ENCODE measurements around the gene PLEKHM1. TPM values are rescaled to one million over a fixed set of nuclear protein-coding genes. Genes with fewer than 3 reads are reported as not detected.
"Not testable (repeated sequence)": the region's sequence is repeated elsewhere in the genome, so short reads cannot be mapped to it uniquely, and the experiment has no call there.

Gene PLEKHM1
- total RNA-seq, 1 donor from 2014 or later = 51.2 TPM

- peak; percentile 68 for DNase-seq (ENCODE audit: low spot score)
These were observed 28.8 kb downstream of the PLEKHM1 start for GRCh38 chr17:45461524-45462327.

DNA sequence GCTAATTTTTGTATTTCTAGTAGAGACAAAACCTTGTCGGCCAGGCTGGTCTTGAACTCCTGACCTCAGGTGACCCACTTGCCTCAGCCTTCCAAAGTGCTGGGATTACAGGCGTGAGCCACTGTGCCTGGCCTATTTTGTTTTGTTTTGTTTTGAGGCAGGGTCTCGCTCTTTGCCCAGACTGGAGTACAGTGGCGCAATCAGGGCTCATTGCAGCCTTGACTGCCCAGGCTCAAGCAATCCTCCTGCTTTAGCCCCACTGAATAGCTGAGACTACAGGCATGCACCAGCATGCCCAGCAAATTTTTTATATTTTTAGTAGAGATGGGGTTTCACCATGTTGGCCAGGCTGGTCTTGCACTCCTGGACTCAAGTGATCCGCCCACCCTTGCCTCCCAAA is 30.1 kb downstream of the PLEKHM1 start:
- DNase-seq (ENCODE audit: low spot score) = peak; percentile 28

GRCh38 chr17:45454341-45454740 is 36.2 kb downstream of the PLEKHM1 start:
- not testable (repeated sequence) for DNase-seq (ENCODE audit: low spot score)

DNA sequence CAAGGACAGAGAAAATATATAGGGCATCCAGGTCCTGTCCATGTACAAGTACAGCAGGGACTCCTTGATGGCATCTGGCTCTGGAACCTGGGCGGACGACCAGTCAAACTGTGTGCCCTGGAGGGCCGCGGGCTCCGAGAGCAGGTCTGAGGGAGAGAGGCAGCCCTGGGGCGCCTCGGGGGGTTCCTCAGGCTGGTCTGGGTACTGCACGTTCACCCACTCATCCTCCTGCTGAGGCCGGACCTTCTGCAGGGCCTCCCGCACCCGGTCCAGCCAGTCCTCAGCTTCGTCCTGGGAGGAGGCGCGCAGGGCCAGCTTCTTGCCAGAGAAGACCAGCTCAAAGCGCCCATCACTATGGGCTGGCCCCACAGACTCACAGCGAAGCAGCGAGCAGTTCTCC is 36.8 kb downstream of the PLEKHM1 start:
- not testable (repeated sequence) for DNase-seq (ENCODE audit: low spot score)

DNA sequence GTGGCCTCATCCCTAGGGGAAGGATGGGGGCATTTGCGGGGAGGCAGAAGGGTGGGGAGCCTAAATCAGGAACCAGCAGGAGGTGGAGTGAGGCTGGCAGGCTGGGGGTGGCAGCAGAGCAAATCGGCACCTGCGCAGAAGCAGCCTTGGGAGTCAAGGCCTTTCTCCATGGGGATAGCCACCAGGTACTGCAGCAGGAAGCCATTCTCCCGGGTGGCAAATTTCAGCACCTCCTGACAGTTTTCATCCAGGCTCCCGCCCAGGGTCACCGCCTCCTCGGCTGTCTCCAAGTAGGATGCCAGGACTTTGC is 37.3 kb downstream of the PLEKHM1 start:
- DNase-seq (ENCODE audit: low spot score) = not testable (repeated sequence)

- not testable (repeated sequence) for DNase-seq (ENCODE audit: low spot score)
These were observed 37.9 kb downstream of the PLEKHM1 start for GRCh38 chr17:45452329-45453224.

DNA sequence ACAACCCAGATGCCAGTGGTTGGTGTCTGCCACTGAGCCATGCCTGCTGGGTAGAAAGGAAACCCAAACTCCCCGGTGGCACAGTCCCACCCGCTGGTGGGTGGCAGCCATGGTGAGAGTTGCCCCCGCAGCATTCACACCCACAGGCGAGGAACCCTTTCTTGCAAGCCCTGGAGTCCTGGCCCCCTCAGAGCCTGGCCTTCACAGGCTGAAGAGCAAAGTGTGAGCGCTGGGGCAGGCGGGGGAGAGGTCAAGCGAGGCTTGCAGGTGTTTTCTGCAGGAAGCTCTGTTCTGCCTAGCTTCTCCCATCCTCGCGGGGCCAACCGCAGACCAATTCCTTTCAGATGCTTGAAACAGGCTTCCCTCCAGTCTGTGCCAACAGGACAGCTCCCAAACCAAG is 38.9 kb downstream of the PLEKHM1 start:
- DNase-seq (ENCODE audit: low spot score) = not testable (repeated sequence)

DNA sequence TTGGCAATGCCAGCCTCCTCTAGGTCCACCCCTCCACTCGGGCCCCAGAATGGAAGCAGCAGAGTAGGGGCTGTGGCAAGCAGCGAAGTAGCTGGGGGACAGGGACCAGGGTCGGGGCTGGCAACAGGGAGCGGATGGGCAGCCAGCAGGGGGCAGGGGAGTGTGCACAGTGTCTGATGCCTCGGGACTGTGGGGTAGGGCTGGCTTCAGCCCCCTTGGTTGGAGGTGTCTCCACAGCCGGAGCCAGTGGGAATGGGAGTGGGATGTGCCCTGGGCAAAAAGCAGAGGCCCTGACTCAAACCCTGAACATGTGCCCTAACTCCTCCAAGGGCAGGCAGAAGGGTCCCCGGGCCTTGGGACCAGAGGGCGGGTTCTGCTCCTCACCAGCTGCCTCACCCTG is 39.4 kb downstream of the PLEKHM1 start:
- DNase-seq (ENCODE audit: low spot score) = no peak

DNA sequence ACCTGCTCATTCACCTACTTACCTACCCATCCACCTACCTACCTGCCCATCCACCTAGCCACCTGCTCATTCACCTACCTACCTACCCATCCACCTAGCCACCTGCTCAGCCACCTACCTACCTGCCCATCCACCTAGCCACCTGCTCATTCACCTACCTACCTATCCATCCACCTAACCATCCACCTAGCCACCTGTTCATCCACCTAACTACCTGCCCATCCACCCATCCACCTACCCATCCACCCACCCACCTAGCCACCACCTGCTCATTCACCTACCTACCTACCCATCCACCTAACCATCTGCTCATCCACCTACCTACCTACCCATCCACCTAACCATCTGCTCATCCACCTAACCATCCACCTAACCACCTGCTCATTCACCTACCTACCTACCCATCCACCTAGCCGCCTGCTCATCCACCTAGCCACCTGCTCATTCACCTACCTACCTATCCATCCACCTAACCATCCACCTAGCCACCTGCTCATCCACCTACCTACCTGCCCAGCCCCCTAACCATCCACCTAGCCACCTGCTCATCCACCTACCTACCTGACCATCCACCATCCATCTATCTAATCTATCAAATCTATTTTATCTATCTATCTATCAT is 40.7 kb downstream of the PLEKHM1 start:
- not testable (repeated sequence) for DNase-seq (ENCODE audit: low spot score)

GRCh38 chr17:45449260-45449659 is 41.3 kb downstream of the PLEKHM1 start:
- not testable (repeated sequence) for DNase-seq (ENCODE audit: low spot score)

DNA sequence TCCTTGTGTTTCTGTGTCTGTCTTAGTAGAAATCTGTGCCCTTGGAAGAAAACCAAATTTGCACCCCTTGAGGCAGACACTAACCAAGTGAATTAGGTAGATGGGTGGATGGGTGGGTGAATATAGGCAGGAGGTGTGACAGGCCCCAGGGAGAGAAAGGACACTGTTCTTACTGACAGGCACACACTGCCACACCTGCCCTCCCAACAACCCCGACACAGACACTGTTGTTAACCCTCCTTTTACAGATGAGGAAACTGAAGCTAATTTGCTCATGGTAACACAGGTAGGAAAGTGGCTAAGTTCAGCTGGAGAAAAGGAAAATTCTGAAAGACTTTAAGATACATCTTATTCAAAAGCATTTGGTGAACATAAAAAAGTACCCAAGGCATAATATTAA is 42.0 kb downstream of the PLEKHM1 start:
- DNase-seq (ENCODE audit: low spot score) = not testable (repeated sequence)

GRCh38 chr17:45448066-45448465 is 42.5 kb downstream of the PLEKHM1 start:
- DNase-seq (ENCODE audit: low spot score) = not testable (repeated sequence)

- not testable (repeated sequence) for DNase-seq (ENCODE audit: low spot score)
These were observed 42.9 kb downstream of the PLEKHM1 start for GRCh38 chr17:45447650-45448049.

DNA sequence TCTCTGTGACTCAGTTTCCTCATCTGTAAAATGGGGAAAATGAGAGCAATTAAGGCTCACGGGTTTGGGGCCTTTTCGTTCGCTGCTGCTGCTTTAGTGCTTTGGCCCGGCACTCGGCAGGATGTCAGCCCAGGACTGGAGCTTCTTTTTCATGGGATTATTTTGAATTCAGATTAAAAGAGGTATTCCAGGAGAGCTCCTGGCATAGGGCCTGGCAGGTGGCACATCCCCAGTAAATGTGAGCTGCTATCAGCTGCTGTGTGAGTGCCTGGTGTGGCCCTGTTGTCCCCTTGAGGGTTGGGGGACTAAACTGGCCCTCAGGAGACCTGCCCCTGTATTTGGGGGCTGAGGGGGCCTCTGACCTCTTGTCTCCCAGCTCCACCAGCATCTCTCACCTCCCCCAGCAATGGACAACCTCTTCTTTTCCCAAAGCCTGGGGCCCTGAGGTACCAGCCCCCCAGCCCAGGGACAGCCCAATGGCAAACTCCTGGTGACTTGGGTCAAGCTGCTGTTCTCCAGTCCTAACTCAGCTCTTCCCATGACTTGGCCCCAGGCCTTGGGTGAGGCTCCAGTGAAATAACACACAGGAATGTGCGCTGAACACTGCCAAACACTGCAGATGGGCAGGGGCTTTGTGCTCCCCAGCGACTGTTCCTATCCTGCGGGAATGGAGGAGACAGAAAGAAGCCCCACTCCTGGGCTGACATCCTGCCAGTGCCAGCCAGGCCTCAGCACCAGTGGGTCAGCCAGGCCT is 43.5 kb downstream of the PLEKHM1 start:
- not testable (repeated sequence) for DNase-seq (ENCODE audit: low spot score)

DNA sequence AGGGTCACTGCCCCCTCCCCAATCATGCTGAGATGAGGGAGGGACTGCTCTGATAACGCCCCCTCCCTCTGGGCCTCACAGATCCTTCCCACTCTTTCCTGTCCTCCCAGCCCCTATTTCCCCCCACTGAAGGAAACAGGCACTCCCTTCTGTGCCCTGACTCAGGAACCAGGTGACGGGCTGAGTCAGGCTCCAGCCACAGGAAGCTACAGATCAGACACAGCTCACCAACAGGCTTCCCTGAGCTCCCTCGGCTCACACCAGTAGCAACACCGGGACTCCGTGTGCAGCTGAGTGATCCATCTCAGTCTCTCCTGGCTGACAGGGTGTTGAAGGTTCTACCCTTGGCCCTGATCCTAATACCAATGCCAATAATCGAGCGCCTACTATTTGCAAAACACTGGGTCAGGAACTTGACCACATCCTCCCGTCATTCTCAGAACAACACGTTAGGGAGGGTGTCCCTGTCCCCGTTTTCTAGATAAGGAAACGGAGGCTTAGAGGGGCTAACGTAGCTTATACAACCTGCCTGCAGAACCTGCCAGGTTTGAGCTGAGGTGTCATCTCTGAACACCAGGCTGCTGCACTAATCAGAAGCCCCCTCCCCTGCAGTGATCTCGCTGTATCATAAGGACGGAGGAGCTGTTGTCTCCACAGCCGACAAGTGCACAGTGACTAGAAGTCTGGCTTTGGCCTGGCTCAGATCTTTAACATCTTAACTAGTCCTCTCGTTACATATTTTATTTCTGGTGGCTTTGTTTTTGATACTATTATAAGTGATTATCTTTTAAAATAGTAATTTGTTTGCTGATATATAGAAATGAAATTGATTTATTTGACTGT is 44.4 kb downstream of the PLEKHM1 start:
- not testable (repeated sequence) for DNase-seq (ENCODE audit: low spot score)

GRCh38 chr17:45444856-45445820 is 45.4 kb downstream of the PLEKHM1 start:
- not testable (repeated sequence) for DNase-seq (ENCODE audit: low spot score)

DNA sequence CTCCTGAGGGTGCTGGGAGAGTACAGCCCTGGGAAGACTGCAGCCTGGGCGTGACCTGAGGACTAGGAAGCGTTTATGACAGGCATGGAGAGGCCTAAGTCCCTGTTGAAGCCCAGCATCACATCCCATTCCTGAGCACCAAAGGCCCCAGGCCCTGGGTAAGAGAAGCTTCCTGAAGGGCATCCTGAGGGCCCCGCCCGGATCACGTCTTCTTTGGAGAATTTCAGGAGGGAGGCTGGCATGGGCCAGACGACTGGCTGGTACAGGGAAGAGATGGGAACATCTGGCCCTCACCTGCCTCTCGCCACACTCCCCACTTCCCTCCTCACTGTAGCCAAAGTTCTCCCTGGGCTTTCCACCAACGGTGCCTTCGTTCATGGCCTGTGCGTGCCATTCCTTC is 46.2 kb downstream of the PLEKHM1 start:
- DNase-seq (ENCODE audit: low spot score) = not testable (repeated sequence)

DNA sequence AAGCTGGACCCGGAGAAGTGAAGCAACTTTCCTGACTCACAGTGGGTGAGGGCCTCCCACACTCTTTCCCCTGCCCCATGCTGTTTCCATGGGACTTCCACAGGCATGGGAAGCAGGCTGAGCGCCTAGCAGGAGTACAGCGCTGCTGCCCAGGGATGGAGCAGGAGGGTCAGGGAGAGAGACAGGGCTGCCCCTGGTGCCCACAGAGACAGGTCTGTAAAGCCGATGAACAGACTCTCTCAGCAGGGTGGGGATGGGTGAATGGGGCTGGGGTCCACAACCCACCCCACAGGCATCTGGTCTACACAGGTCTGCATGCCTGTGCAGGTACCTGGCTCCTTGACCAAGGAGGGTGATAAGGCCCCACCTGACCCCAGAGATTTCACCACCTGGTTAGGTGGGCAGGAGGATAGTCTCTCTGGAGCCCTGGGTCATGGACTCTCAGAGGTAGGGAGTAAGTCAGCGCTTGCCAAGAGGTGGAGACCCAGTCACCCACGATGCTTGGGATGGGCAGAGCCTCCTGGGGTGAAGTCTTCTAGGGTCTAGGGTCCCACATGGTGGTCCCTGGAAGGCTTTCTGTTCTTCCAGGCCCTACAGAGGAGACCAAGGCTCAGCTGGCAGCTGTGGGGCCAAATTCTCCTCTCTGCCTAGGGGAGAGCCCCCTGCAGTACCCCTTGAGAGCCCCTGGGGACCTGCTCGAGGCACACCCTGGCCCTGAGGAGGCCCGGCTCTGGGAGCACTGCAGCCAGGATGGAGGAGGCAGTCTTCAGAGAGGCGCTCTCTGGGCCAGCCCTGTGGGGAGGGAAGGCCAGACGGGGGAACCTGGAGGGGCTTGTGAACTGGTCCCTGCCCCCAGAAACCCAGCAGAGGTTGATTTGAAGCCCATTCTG is 46.9 kb downstream of the PLEKHM1 start:
- DNase-seq (ENCODE audit: low spot score) = not testable (repeated sequence)
